Measurements from ENCODE around the gene VEGFC. TPM values are rescaled to one million over a fixed set of nuclear protein-coding genes. Genes with fewer than 3 reads are reported as not detected.

The VEGFC gene
- total and polyA plus RNA-seq, 2 experiments from 2014 or later = 2.9 to 4.2 TPM

DNA sequence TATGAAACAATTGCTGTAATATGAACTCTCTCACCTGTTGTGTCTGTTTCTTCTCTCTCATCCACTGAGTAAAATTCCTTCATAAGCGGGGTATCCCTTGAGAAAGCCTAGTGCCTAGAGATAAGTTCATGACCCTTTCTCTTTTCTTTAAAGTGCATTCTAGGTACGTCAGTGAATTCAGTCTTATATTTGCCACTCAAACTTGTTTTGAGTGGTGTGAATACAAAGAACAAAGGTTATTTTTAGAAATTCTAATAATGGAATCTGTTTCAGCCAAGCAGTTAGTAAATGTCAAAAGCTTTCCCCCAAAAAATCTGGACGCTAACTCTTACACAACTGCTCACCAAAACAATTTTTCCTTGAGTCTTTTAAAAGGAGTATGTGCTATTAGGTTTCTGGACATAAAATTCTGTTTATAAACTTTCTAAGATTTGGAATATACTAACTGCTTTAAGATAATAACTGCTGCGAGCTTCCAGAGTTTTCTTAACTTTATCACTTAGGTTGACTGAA lies 112.0 kb downstream of the VEGFC start:
- DNase-seq (ENCODE audit: low spot score) = no peak
- Histone ChIP-seq H3K36me3 (replicated peaks; ENCODE audit: insufficient read depth, low read depth) (no peaks in the 10 kb centered on the region), H3K79me2 (no peaks in the 10 kb centered on the region), H3K27ac (no peak overlapping the region), H3K4me3 (no peak overlapping the region), H3K9me2 (replicated peaks; ENCODE audit: insufficient read depth) (no peaks in the 10 kb centered on the region), H2AFZ (no peak overlapping the region), H4K20me1 (ENCODE audit: insufficient read depth, poor library complexity, severe bottlenecking) (no peaks in the 10 kb centered on the region), H3K4me1 (ENCODE audit: insufficient read depth) (no peaks in the 10 kb centered on the region), H3K9me3 (ENCODE audit: low read depth) (no peaks in the 10 kb centered on the region), H3K4me2 (no peak overlapping the region), H3K27me3 (no peaks in the 10 kb centered on the region)
- TF ChIP-seq, protein P1, sequence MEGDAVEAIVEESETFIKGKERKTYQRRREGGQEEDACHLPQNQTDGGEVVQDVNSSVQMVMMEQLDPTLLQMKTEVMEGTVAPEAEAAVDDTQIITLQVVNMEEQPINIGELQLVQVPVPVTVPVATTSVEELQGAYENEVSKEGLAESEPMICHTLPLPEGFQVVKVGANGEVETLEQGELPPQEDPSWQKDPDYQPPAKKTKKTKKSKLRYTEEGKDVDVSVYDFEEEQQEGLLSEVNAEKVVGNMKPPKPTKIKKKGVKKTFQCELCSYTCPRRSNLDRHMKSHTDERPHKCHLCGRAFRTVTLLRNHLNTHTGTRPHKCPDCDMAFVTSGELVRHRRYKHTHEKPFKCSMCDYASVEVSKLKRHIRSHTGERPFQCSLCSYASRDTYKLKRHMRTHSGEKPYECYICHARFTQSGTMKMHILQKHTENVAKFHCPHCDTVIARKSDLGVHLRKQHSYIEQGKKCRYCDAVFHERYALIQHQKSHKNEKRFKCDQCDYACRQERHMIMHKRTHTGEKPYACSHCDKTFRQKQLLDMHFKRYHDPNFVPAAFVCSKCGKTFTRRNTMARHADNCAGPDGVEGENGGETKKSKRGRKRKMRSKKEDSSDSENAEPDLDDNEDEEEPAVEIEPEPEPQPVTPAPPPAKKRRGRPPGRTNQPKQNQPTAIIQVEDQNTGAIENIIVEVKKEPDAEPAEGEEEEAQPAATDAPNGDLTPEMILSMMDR (IDR thresholded peaks at IDR 0.05; ENCODE audit: poor library complexity) = no peak
- TF ChIP-seq EZH2phosphoT487 (IDR thresholded peaks at IDR 0.05; ENCODE audit: low read depth, severe bottlenecking, unreplicated experiment) (no peak), EZH2 (IDR thresholded peaks at IDR 0.05; ENCODE audit: borderline replicate concordance) (no peak)
- 59% methylated on average over 4 of the region's 4 CpGs for WGBS (ENCODE audit: low lambda C conversion rate, missing lambda C conversion rate)

DNA sequence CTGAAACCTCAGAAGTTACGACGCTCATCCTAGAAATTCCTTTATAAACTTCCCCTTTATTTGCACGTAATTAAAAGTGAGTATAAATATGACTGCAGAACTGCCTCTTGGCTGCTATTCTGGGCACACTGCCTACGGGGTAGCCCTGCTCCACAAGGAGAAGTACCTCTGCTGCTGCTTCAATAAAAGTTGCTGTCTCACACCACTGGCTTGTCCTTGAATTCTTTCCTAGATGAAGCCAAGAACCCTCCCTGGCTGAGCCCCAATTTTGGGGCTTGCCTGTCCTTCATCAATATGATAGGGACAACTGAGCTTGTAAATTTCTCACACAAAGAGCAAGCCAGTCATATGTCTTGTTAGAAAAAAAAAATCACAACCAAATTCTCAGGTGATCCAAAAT lies 115.8 kb downstream of the VEGFC start:
- H3K27ac ChIP-seq = no peak overlapping the region
- no peak overlapping the region for H2AFZ ChIP-seq
- no peaks in the 10 kb centered on the region for H3K4me1 ChIP-seq (ENCODE audit: insufficient read depth)
- no peaks in the 10 kb centered on the region for H3K27me3 ChIP-seq
- TF ChIP-seq EZH2phosphoT487 (IDR thresholded peaks at IDR 0.05; ENCODE audit: low read depth, severe bottlenecking, unreplicated experiment) = no peak
- no peak for TF ChIP-seq EZH2 (IDR thresholded peaks at IDR 0.05; ENCODE audit: borderline replicate concordance)
- TF ChIP-seq, protein P1 (IDR thresholded peaks at IDR 0.05; ENCODE audit: poor library complexity) = no peak
- no peak for DNase-seq (ENCODE audit: low spot score)
- no peaks in the 10 kb centered on the region for H4K20me1 ChIP-seq (ENCODE audit: insufficient read depth, poor library complexity, severe bottlenecking)
- 92% methylated on average over 4 of the region's 4 CpGs for WGBS (ENCODE audit: low lambda C conversion rate, missing lambda C conversion rate)
- H3K4me3 ChIP-seq = no peak overlapping the region
- H3K9me2 ChIP-seq (replicated peaks; ENCODE audit: insufficient read depth) = no peaks in the 10 kb centered on the region
- H3K79me2 ChIP-seq = no peaks in the 10 kb centered on the region
- no peaks in the 10 kb centered on the region for H3K36me3 ChIP-seq (replicated peaks; ENCODE audit: insufficient read depth, low read depth)
- no peaks in the 10 kb centered on the region for H3K9me3 ChIP-seq (ENCODE audit: low read depth)
- no peak overlapping the region for H3K4me2 ChIP-seq

GRCh38 chr4:176675810-176676209 lies 116.9 kb downstream of the VEGFC start:
- Histone ChIP-seq H2AFZ (no peak overlapping the region), H3K36me3 (replicated peaks; ENCODE audit: insufficient read depth, low read depth) (no peaks in the 10 kb centered on the region), H3K79me2 (no peaks in the 10 kb centered on the region), H3K4me1 (ENCODE audit: insufficient read depth) (no peaks in the 10 kb centered on the region), H3K4me2 (no peak overlapping the region), H3K27me3 (no peaks in the 10 kb centered on the region), H3K9me2 (replicated peaks; ENCODE audit: insufficient read depth) (no peaks in the 10 kb centered on the region), H3K27ac (no peak overlapping the region), H4K20me1 (ENCODE audit: insufficient read depth, poor library complexity, severe bottlenecking) (no peaks in the 10 kb centered on the region), H3K9me3 (ENCODE audit: low read depth) (no peaks in the 10 kb centered on the region), H3K4me3 (no peak overlapping the region)
- TF ChIP-seq, protein P1 (IDR thresholded peaks at IDR 0.05; ENCODE audit: poor library complexity) = no peak
- no peak for TF ChIP-seq EZH2 (IDR thresholded peaks at IDR 0.05; ENCODE audit: borderline replicate concordance)
- no peak for TF ChIP-seq EZH2phosphoT487 (IDR thresholded peaks at IDR 0.05; ENCODE audit: low read depth, severe bottlenecking, unreplicated experiment)
- DNase-seq (ENCODE audit: low spot score) = no peak
- WGBS (ENCODE audit: low lambda C conversion rate, missing lambda C conversion rate) = 82% methylated on average over 3 of the region's 3 CpGs

Measured in hepatocyte (in vitro differentiated cells).